Large intestine (tissue), 3 donors: Measurements from ENCODE around the gene MAST4. TPM values are rescaled to one million over a fixed set of nuclear protein-coding genes. Genes with fewer than 3 reads are reported as not detected.

Source experiments
- DNase-seq, 2 donors: peaks; one replicate each; pipeline versions ENCODE4 v3.0.0 to v3.0.0-alpha.2; 2013
- H3K27ac ChIP-seq: one replicate; pipeline ENCODE4 v1.5.1; 2013; ENCODE audit warnings: low read length
- H3K27me3 ChIP-seq: 2 replicates; pipeline ENCODE4 v1.6.1; 2013; ENCODE audit warnings: low read length; ENCODE audit not compliant: control insufficient read depth, insufficient read depth
- H3K36me3 ChIP-seq: 2 replicates; pipeline ENCODE4 v1.6.1; 2013; ENCODE audit warnings: low read length; ENCODE audit not compliant: control insufficient read depth, insufficient read depth
- H3K4me1 ChIP-seq: one replicate; pipeline ENCODE4 v1.6.1; 2013; ENCODE audit warnings: low read length; ENCODE audit not compliant: control insufficient read depth, insufficient read depth
- H3K4me3 ChIP-seq: one replicate; pipeline ENCODE4 v1.5.1; 2013; ENCODE audit warnings: low read length
- H3K9me3 ChIP-seq: one replicate; pipeline ENCODE4 v1.6.1; 2013; ENCODE audit warnings: mild to moderate bottlenecking, low read depth, low read length, moderate library complexity; ENCODE audit not compliant: control insufficient read depth
- WGBS: methylation state at CpG from one replicate; pipeline ENCODE4 v1.1.5; 2013; ENCODE audit warnings: low lambda C conversion rate; ENCODE audit not compliant: insufficient coverage; 5-methylcytosine and 5-hydroxymethylcytosine counted together
- polyA plus RNA-seq: library from polyadenylated mRNA; unstranded; fragments of 120-200 nt; gene quantifications from one replicate; pipeline ENCODE4 v1.2.1, GENCODE V29; 2013

The MAST4 gene
- polyA plus RNA-seq, 1 donor = 14.8 TPM

- Histone ChIP-seq H3K4me3 (no peak overlapping the region), H3K9me3 (no peaks in the 10 kb centered on the region), H3K36me3 (no peaks in the 10 kb centered on the region), H3K27me3 (no peaks in the 10 kb centered on the region), H3K27ac (no peak overlapping the region), H3K4me1 (no peaks in the 10 kb centered on the region)
- DNase-seq = no peak
- WGBS = 90% methylated on average over 2 of the region's 4 CpGs
Measured at GRCh38 chr5:66947458-66947857, 351.3 kb downstream of the MAST4 start.

- H3K36me3 ChIP-seq = no peaks in the 10 kb centered on the region
- no peak overlapping the region for H3K4me3 ChIP-seq
- no peaks in the 10 kb centered on the region for H3K27me3 ChIP-seq
- no peaks in the 10 kb centered on the region for H3K4me1 ChIP-seq
- no peak for DNase-seq
- WGBS = no CpG with 5 or more reads among the region's 4 CpGs
- no peaks in the 10 kb centered on the region for H3K9me3 ChIP-seq
- no peak overlapping the region for H3K27ac ChIP-seq
Measured at GRCh38 chr5:66949066-66949465, 352.9 kb downstream of the MAST4 start.

GRCh38 chr5:66952153-66952552 lies 356.0 kb downstream of the MAST4 start:
- no peak overlapping the region for H3K27ac ChIP-seq
- WGBS = 80% methylated on average over 1 of the region's 1 CpG
- no peak for DNase-seq
- H3K4me3 ChIP-seq = no peak overlapping the region
- no peaks in the 10 kb centered on the region for H3K9me3 ChIP-seq
- no peaks in the 10 kb centered on the region for H3K27me3 ChIP-seq
- no peaks in the 10 kb centered on the region for H3K4me1 ChIP-seq
- H3K36me3 ChIP-seq = no peaks in the 10 kb centered on the region

- DNase-seq = no peak
- Histone ChIP-seq H3K9me3 (no peaks in the 10 kb centered on the region), H3K36me3 (no peaks in the 10 kb centered on the region), H3K27me3 (no peaks in the 10 kb centered on the region), H3K4me3 (no peak overlapping the region), H3K27ac (no peak overlapping the region), H3K4me1 (no peaks in the 10 kb centered on the region)
- no CpG with 5 or more reads among the region's 4 CpGs for WGBS
Measured at GRCh38 chr5:66956439-66956838, 360.2 kb downstream of the MAST4 start.

GRCh38 chr5:66958201-66958979 lies 362.2 kb downstream of the MAST4 start:
- Histone ChIP-seq H3K36me3 (no peaks in the 10 kb centered on the region), H3K4me3 (peak overlapping the region; percentile 27), H3K27me3 (no peaks in the 10 kb centered on the region), H3K9me3 (no peaks in the 10 kb centered on the region), H3K27ac (peak overlapping the region; percentile 49), H3K4me1 (no peaks in the 10 kb centered on the region)
- DNase-seq = no peak
- 88% methylated on average over 3 of the region's 10 CpGs for WGBS

- H3K4me1 ChIP-seq = no peaks in the 10 kb centered on the region
- H3K4me3 ChIP-seq = peak overlapping the region; percentile 27
- no peaks in the 10 kb centered on the region for H3K27me3 ChIP-seq
- H3K36me3 ChIP-seq = no peaks in the 10 kb centered on the region
- no peaks in the 10 kb centered on the region for H3K9me3 ChIP-seq
- WGBS = no CpG with 5 or more reads among the region's 11 CpGs
- peak overlapping the region; percentile 49 for H3K27ac ChIP-seq
- DNase-seq = peak in 1 of 2 donors; percentile 13
Measured at GRCh38 chr5:66958980-66959641, 362.9 kb downstream of the MAST4 start.

GRCh38 chr5:66959653-66960052 lies 363.5 kb downstream of the MAST4 start:
- Histone ChIP-seq H3K4me1 (no peaks in the 10 kb centered on the region), H3K27ac (peak overlapping the region; percentile 49), H3K9me3 (no peaks in the 10 kb centered on the region), H3K36me3 (no peaks in the 10 kb centered on the region), H3K4me3 (no peak overlapping the region), H3K27me3 (no peaks in the 10 kb centered on the region)
- WGBS = 83% methylated on average over 1 of the region's 2 CpGs
- DNase-seq = no peak

- Histone ChIP-seq H3K9me3 (no peaks in the 10 kb centered on the region), H3K4me1 (no peaks in the 10 kb centered on the region), H3K36me3 (no peaks in the 10 kb centered on the region), H3K27me3 (no peaks in the 10 kb centered on the region), H3K4me3 (no peak overlapping the region), H3K27ac (no peak overlapping the region)
- WGBS = 10% methylated on average over 2 of the region's 7 CpGs
- peak in 1 of 2 donors; percentile 35 for DNase-seq
Measured at GRCh38 chr5:66960369-66961137, 364.4 kb downstream of the MAST4 start.

- H3K36me3 ChIP-seq = no peaks in the 10 kb centered on the region
- no peaks in the 10 kb centered on the region for H3K9me3 ChIP-seq
- no peak overlapping the region for H3K4me3 ChIP-seq
- H3K27me3 ChIP-seq = no peaks in the 10 kb centered on the region
- DNase-seq = peak in 1 of 2 donors; percentile 16
- WGBS = no CpG with 5 or more reads among the region's 1 CpG
- no peaks in the 10 kb centered on the region for H3K4me1 ChIP-seq
- no peak overlapping the region for H3K27ac ChIP-seq
Measured at GRCh38 chr5:66963559-66963971, 367.4 kb downstream of the MAST4 start.

- Histone ChIP-seq H3K4me1 (no peaks in the 10 kb centered on the region), H3K27ac (no peak overlapping the region)
- no peak for DNase-seq
Measured at GRCh38 chr5:66966439-66966838, 370.2 kb downstream of the MAST4 start.

More at GRCh38 chr5:66966439-66966838, 370.2 kb downstream of the MAST4 start:
- no peaks in the 10 kb centered on the region for H3K27me3 ChIP-seq
- H3K4me3 ChIP-seq = no peak overlapping the region
- no peaks in the 10 kb centered on the region for H3K9me3 ChIP-seq
- no peaks in the 10 kb centered on the region for H3K36me3 ChIP-seq
